Chondrocyte (in vitro differentiated cells): ENCODE measurements around the gene TLE4. TPM values are rescaled to one million over a fixed set of nuclear protein-coding genes. Genes with fewer than 3 reads are reported as not detected.

ENCODE experiments used
- DNase-seq: peaks from one replicate; pipeline ENCODE4 v3.0.0; 2021; ENCODE audit warnings: mixed read lengths, low spot score
- H3K27ac Mint-ChIP-seq: one replicate; pipeline ENCODE4 v1.8.0; 2021; ENCODE audit warnings: mild to moderate bottlenecking, moderate library complexity, mixed read lengths; ENCODE audit not compliant: unreplicated experiment
- H3K27me3 Mint-ChIP-seq: 2 replicates; pipeline ENCODE4 v1.8.0; 2021; ENCODE audit warnings: low read depth, mixed read lengths
- H3K36me3 Mint-ChIP-seq: 2 replicates; pipeline ENCODE4 v1.8.0; 2021; ENCODE audit warnings: low read depth, mixed read lengths
- H3K4me1 Mint-ChIP-seq: 2 replicates; pipeline ENCODE4 v1.8.0; 2021; ENCODE audit warnings: low read depth, mild to moderate bottlenecking, mixed read lengths
- H3K4me3 Mint-ChIP-seq: one replicate; pipeline ENCODE4 v1.8.0; 2021; ENCODE audit warnings: mild to moderate bottlenecking, moderate library complexity, mixed read lengths; ENCODE audit not compliant: unreplicated experiment
- H3K9me3 Mint-ChIP-seq: 2 replicates; pipeline ENCODE4 v1.8.0; 2021; ENCODE audit warnings: low read depth, mixed read lengths
- CTCF ChIP-seq: fragments of 200-600 bp; sonication (generic); IDR thresholded peaks from 2 replicates; pipeline ENCODE4 v1.5.0; 2021; ENCODE audit warnings: antibody characterized with exemption, mild to moderate bottlenecking, moderate library complexity
- total RNA-seq: library from RNA; stranded (reverse); gene quantifications from 3 replicates; pipeline ENCODE4 v1.2.1, GENCODE V29; 2021

TLE4 gene
- total RNA-seq, 1 donor from 2014 or later, result 66.0 TPM

- Mint-ChIP-seq H3K36me3 (peaks cover 3% of the 10 kb centered on the region), H3K27me3 (no peaks in the 10 kb centered on the region), H3K27ac (peak overlapping the region; percentile 81), H3K9me3 (no peaks in the 10 kb centered on the region), H3K4me3 (no peak overlapping the region), H3K4me1 (peaks cover 82% of the 10 kb centered on the region)
- no peak for DNase-seq
- no peak for TF ChIP-seq CTCF
Observed at GRCh38 chr9:79613145-79613544, 41.4 kb downstream of the TLE4 start.

GRCh38 chr9:79615038-79615437, 43.3 kb downstream of the TLE4 start:
- Mint-ChIP-seq H3K4me1 (peaks cover 69% of the 10 kb centered on the region), H3K27me3 (no peaks in the 10 kb centered on the region), H3K4me3 (no peak overlapping the region), H3K9me3 (no peaks in the 10 kb centered on the region), H3K36me3 (peaks cover 5% of the 10 kb centered on the region), H3K27ac (no peak overlapping the region)
- no peak for DNase-seq
- no peak for TF ChIP-seq CTCF

GRCh38 chr9:79616013-79616412, 44.2 kb downstream of the TLE4 start:
- no peaks in the 10 kb centered on the region for H3K27me3 Mint-ChIP-seq
- H3K9me3 Mint-ChIP-seq, result no peaks in the 10 kb centered on the region
- H3K36me3 Mint-ChIP-seq, result peaks cover 5% of the 10 kb centered on the region
- H3K27ac Mint-ChIP-seq, result no peak overlapping the region
- no peak for DNase-seq
- H3K4me3 Mint-ChIP-seq, result no peak overlapping the region
- H3K4me1 Mint-ChIP-seq, result peaks cover 59% of the 10 kb centered on the region
- no peak for TF ChIP-seq CTCF

- H3K27me3 Mint-ChIP-seq, result no peaks in the 10 kb centered on the region
- no peak overlapping the region for H3K4me3 Mint-ChIP-seq
- peaks cover 52% of the 10 kb centered on the region for H3K4me1 Mint-ChIP-seq
- no peak for TF ChIP-seq CTCF
- no peak for DNase-seq
- no peaks in the 10 kb centered on the region for H3K9me3 Mint-ChIP-seq
- no peak overlapping the region for H3K27ac Mint-ChIP-seq
- peaks cover 5% of the 10 kb centered on the region for H3K36me3 Mint-ChIP-seq
Observed at GRCh38 chr9:79616971-79617370, 45.2 kb downstream of the TLE4 start.

- TF ChIP-seq CTCF, result no peak
- peaks cover 5% of the 10 kb centered on the region for H3K36me3 Mint-ChIP-seq
- DNase-seq, result no peak
- peak overlapping the region; percentile 52 for H3K27ac Mint-ChIP-seq
- H3K9me3 Mint-ChIP-seq, result no peaks in the 10 kb centered on the region
- no peaks in the 10 kb centered on the region for H3K27me3 Mint-ChIP-seq
- no peak overlapping the region for H3K4me3 Mint-ChIP-seq
- H3K4me1 Mint-ChIP-seq, result peaks cover 52% of the 10 kb centered on the region
Observed at GRCh38 chr9:79617395-79617794, 45.6 kb downstream of the TLE4 start.
